SK-N-SH treated with all-trans-retinoic acid at 6 μM for 48 hours (cell line): ENCODE data around the gene B4GALT2.

Source experiments
- ATAC-seq: fragments of 200-7000 bp; cut with Tn5 transposase; 3 replicates; pipeline ENCODE4 v1.9.1; 2020; ENCODE audit warnings: mild to moderate bottlenecking, moderate library complexity
- ARNTL ChIP-seq: fragments of 450-650 bp; formaldehyde crosslinking; IDR thresholded peaks from 2 replicates; pipeline ENCODE4 v1.5.0; 2020; ENCODE audit warnings: low read depth, mild to moderate bottlenecking, moderate library complexity, borderline replicate concordance
- CREB5 ChIP-seq: fragments of 250-450 bp; sonication (Bioruptor Pico); IDR thresholded peaks from 2 replicates; pipeline ENCODE4 v1.5.1; 2020; ENCODE audit warnings: low read depth, mild to moderate bottlenecking, moderate library complexity
- CSDC2 ChIP-seq: fragments of 250-450 bp; sonication (Bioruptor Pico); IDR thresholded peaks from 2 replicates; pipeline ENCODE4 v1.5.0; 2020; ENCODE audit warnings: mild to moderate bottlenecking, moderate library complexity
- CSRNP3 ChIP-seq: fragments of 250-450 bp; sonication (Bioruptor Pico); IDR thresholded peaks from 2 replicates; pipeline ENCODE4 v1.5.1; 2021; ENCODE audit warnings: mild to moderate bottlenecking, moderate library complexity
- ESRRG ChIP-seq: fragments of 250-450 bp; sonication (Bioruptor Pico); IDR thresholded peaks from 2 replicates; pipeline ENCODE4 v1.6.1; 2021; ENCODE audit warnings: mild to moderate bottlenecking
- GLIS3 ChIP-seq: fragments of 250-450 bp; sonication (Bioruptor Pico); IDR thresholded peaks from 2 replicates; pipeline ENCODE4 v1.5.0; 2020; ENCODE audit warnings: mild to moderate bottlenecking, moderate library complexity
- ISL1 ChIP-seq: fragments of 250-450 bp; sonication (Bioruptor Pico); IDR thresholded peaks from 2 replicates; pipeline ENCODE4 v2.1.2; 2022; ENCODE audit warnings: mild to moderate bottlenecking, moderate library complexity
- OSR1 ChIP-seq: fragments of 250-450 bp; sonication (Bioruptor Pico); IDR thresholded peaks from 2 replicates; pipeline ENCODE4 v1.8.0; 2022; ENCODE audit warnings: moderate library complexity, mild to moderate bottlenecking, inconsistent platforms
- PATZ1 ChIP-seq: fragments of 250-450 bp; sonication (Bioruptor Pico); IDR thresholded peaks from 2 replicates; pipeline ENCODE4 v1.8.0; 2020; ENCODE audit warnings: mild to moderate bottlenecking, moderate library complexity, borderline replicate concordance
- POU6F1 ChIP-seq: fragments of 250-450 bp; sonication (Bioruptor Pico); IDR thresholded peaks from 2 replicates; pipeline ENCODE4 v1.8.0; 2021; ENCODE audit warnings: low read depth, mild to moderate bottlenecking, moderate library complexity, borderline replicate concordance
- PPARA ChIP-seq: fragments of 250-450 bp; sonication (Bioruptor Pico); IDR thresholded peaks from 2 replicates; pipeline ENCODE4 v1.5.0; 2020; ENCODE audit warnings: mild to moderate bottlenecking, borderline replicate concordance
- SNAI2 ChIP-seq: fragments of 250-450 bp; sonication (Bioruptor Pico); IDR thresholded peaks from 2 replicates; pipeline ENCODE4 v1.5.0; 2020; ENCODE audit warnings: mild to moderate bottlenecking, moderate library complexity
- TCF4 ChIP-seq: fragments of 250-450 bp; sonication (Bioruptor Pico); IDR thresholded peaks from 2 replicates; pipeline ENCODE4 v1.8.0; 2021; ENCODE audit warnings: mild to moderate bottlenecking, moderate library complexity, borderline replicate concordance
- TSHZ2 ChIP-seq: fragments of 250-450 bp; sonication (Bioruptor Pico); IDR thresholded peaks from 2 replicates; pipeline ENCODE4 v1.5.0; 2020; ENCODE audit warnings: mild to moderate bottlenecking, moderate library complexity
- ZC3H10 ChIP-seq: fragments of 250-450 bp; sonication (Bioruptor Pico); IDR thresholded peaks from 2 replicates; pipeline ENCODE4 v1.5.1; 2021; ENCODE audit warnings: mild to moderate bottlenecking, moderate library complexity
- ZFP3 ChIP-seq: fragments of 250-450 bp; sonication (Bioruptor Pico); IDR thresholded peaks from 2 replicates; pipeline ENCODE4 v1.5.0; 2020; ENCODE audit warnings: mild to moderate bottlenecking, moderate library complexity
- ZFP30 ChIP-seq: fragments of 450-650 bp; formaldehyde crosslinking; IDR thresholded peaks from 2 replicates; pipeline ENCODE4 v1.5.0; 2022; ENCODE audit warnings: mild to moderate bottlenecking, moderate library complexity
- ZNF565 ChIP-seq: fragments of 450-650 bp; formaldehyde crosslinking; conservative IDR thresholded peaks from 2 replicates; pipeline ENCODE4 v1.5.0; 2020; ENCODE audit warnings: low read depth, mild to moderate bottlenecking, moderate library complexity
- ZNF70 ChIP-seq: fragments of 450-650 bp; formaldehyde crosslinking; IDR thresholded peaks from 2 replicates; pipeline ENCODE4 v1.5.0; 2020; ENCODE audit warnings: mild to moderate bottlenecking, moderate library complexity

B4GALT2 gene

GRCh38 chr1:44033041-44033575 lies 54.1 kb downstream of the B4GALT2 start:
- no peak for ATAC-seq
- TF ChIP-seq ZNF70 (no peak), SNAI2 (no peak), ZNF565 (CRISPR knock-in tag) (no peak), PPARA (CRISPR knock-in tag) (no peak), POU6F1 (CRISPR knock-in tag) (no peak), CSRNP3 (no peak)

- no peak for ATAC-seq
- TF ChIP-seq ARNTL (no peak), CSRNP3 (no peak), OSR1 (CRISPR knock-in tag) (no peak), GLIS3 (no peak), ZNF565 (CRISPR knock-in tag) (no peak), ZC3H10 (CRISPR knock-in tag) (no peak), ZNF70 (no peak), ESRRG (CRISPR knock-in tag) (no peak), TSHZ2 (CRISPR knock-in tag) (no peak), ZFP3 (CRISPR knock-in tag) (no peak), SNAI2 (no peak), ISL1 (CRISPR knock-in tag) (no peak), POU6F1 (CRISPR knock-in tag) (no peak), CSDC2 (CRISPR knock-in tag) (no peak), PPARA (CRISPR knock-in tag) (no peak), ZFP30 (CRISPR knock-in tag) (no peak), TCF4 (CRISPR knock-in tag) (no peak), PATZ1 (CRISPR knock-in tag) (no peak), CREB5 (CRISPR knock-in tag) (no peak)
- TF ChIP-seq, all 23 proteins: peak for 0
Observed at GRCh38 chr1:44033756-44034155, 54.7 kb downstream of the B4GALT2 start.
